Transverse colon (tissue), 4 donors: ENCODE results near the gene KMT2C. TPM values are rescaled to one million over a fixed set of nuclear protein-coding genes. Genes with fewer than 3 reads are reported as not detected.
"Not testable (repeated sequence)": the region's sequence is repeated elsewhere in the genome, so short reads cannot be mapped to it uniquely, and the experiment has no call there.

ENCODE experiments used
- DNase-seq: peaks from one replicate; pipeline ENCODE4 v3.0.0-alpha.2; 2019
- H3K27ac ChIP-seq, 4 donors: fragments of 200-600 bp; sonication (generic); 2 replicates each; pipeline ENCODE4 v1.5.1; 2016 to 2018; ENCODE audit warnings: inconsistent platforms in 4 of 4
- H3K27me3 ChIP-seq: fragments of 200-600 bp; sonication (generic); 2 replicates; pipeline ENCODE4 v1.5.1; 2017; ENCODE audit warnings: inconsistent platforms
- H3K36me3 ChIP-seq, 4 donors: fragments of 200-600 bp; sonication (generic); 2 replicates each; pipeline ENCODE4 v1.5.1; 2017 to 2019; ENCODE audit warnings: inconsistent platforms in 4 of 4
- H3K4me1 ChIP-seq, 4 donors: fragments of 200-600 bp; sonication (generic); 2 replicates each; pipeline ENCODE4 v1.5.1; 2017 to 2020; ENCODE audit warnings: inconsistent platforms in 4 of 4
- H3K4me3 ChIP-seq, 4 donors: fragments of 200-600 bp; sonication (generic); 1 replicate in 1 of 4; 2 replicates in 3 of 4; pipeline versions ENCODE4 v1.5.1 to v1.6.1; 2017 to 2019; ENCODE audit warnings: inconsistent platforms in 4 of 4
- H3K9me3 ChIP-seq, 2 donors: fragments of 200-600 bp; sonication (generic); 2 replicates each; pipeline ENCODE4 v1.5.1; 2017 to 2019; ENCODE audit warnings: inconsistent platforms in 2 of 2
- CTCF ChIP-seq, 5 experiments: fragments of 200-600 bp in 3 of 5; fragments of 450-650 bp in 2 of 5; sonication (generic) in 3 of 5; IDR thresholded peaks; 1 replicate in 2 of 5; 2 replicates in 3 of 5; pipeline ENCODE4 v1.5.1; 2016 to 2017; ENCODE audit warnings: antibody characterized with exemption in 5 of 5, inconsistent platforms in 3 of 5, mild to moderate bottlenecking in 2 of 5, moderate library complexity in 1 of 5
- EP300 ChIP-seq: sonication (generic); formaldehyde crosslinking; IDR thresholded peaks from one replicate; pipeline ENCODE4 v1.6.1; 2017; ENCODE audit warnings: antibody characterized with exemption, low read depth
- POLR2A ChIP-seq: fragments of 450-650 bp; IDR thresholded peaks from one replicate; pipeline ENCODE4 v1.6.1; 2016; ENCODE audit warnings: antibody characterized with exemption, mild to moderate bottlenecking, moderate library complexity
- POLR2AphosphoS5 ChIP-seq, 3 donors: sonication (generic); formaldehyde crosslinking; IDR thresholded peaks; one replicate each; pipeline ENCODE4 v1.6.1; 2016; ENCODE audit warnings: antibody characterized with exemption in 3 of 3
- WGBS, 2 donors: methylation state at CpG; one replicate each; pipeline ENCODE4 v1.1.5; 2018; ENCODE audit warnings: low coverage in 1 of 2; 5-methylcytosine and 5-hydroxymethylcytosine counted together
- in situ Hi-C, 4 donors: fragments of 200-750 bp; cut with MboI; loops; one replicate each; pipeline versions ENCODE4 v1.15.0 to v1.15.1; 2017; ENCODE audit warnings: low sequenced_read_pairs in 3 of 4, low pct_ligation_motif_present in 1 of 4, low pct_unique_long_range_greater_than_20kb in 1 of 4
- intact Hi-C: fragments of 100-400 bp; cut with DNase I; formaldehyde crosslinking; loops from one replicate; pipeline ENCODE4 v1.15.1; 2023; ENCODE audit warnings: low total_unique reads
- total RNA-seq, 4 donors: library from RNA; depleted of rRNA; stranded (reverse); fragments of >200 nt; gene quantifications; one replicate each; pipeline ENCODE4 v1.1.0, GENCODE V29; 2016

The KMT2C gene
- total RNA-seq, 4 donors from 2014 or later = 72.6 to 99.5 (median 83.8) TPM

- DNase-seq = no peak
- TF ChIP-seq EP300 (no peak), POLR2A (no peak), CTCF (IDR thresholded peaks at IDR 0.05) (no peak), POLR2AphosphoS5 (IDR thresholded peaks at IDR 0.05) (no peak)
- whole genome bisulfite sequencing, 2 donors = 32 to 36% methylated on average over 4 to 5 of the region's 5 CpGs
- in situ Hi-C loops (no loop called here), intact Hi-C loops (no loop called here)
- Histone ChIP-seq H3K36me3 (no peaks in the 10 kb centered on the region), H3K4me3 (no peak overlapping the region), H3K27ac (no peak overlapping the region), H3K9me3 (no peaks in the 10 kb centered on the region), H3K27me3 (no peaks in the 10 kb centered on the region), H3K4me1 (peaks cover 0 to 6% (median 0%) of the 10 kb centered on the region in 4 donors)
Observed at GRCh38 chr7:152411389-152411788, 24.4 kb downstream of the KMT2C start.

GRCh38 chr7:152406491-152406890 lies 29.3 kb downstream of the KMT2C start:
- Histone ChIP-seq H3K36me3 (no peaks in the 10 kb centered on the region), H3K27me3 (no peaks in the 10 kb centered on the region), H3K4me1 (no peaks in the 10 kb centered on the region), H3K27ac (no peak overlapping the region), H3K9me3 (no peaks in the 10 kb centered on the region), H3K4me3 (no peak overlapping the region)
- no peak for TF ChIP-seq POLR2AphosphoS5 (IDR thresholded peaks at IDR 0.05)
- no peak for TF ChIP-seq EP300
- no peak for TF ChIP-seq CTCF (IDR thresholded peaks at IDR 0.05)
- TF ChIP-seq POLR2A = no peak
- intact Hi-C loops = no loop called here
- WGBS, 2 donors = 20 to 23% methylated on average over 3 of the region's 3 CpGs
- no peak for DNase-seq
- in situ Hi-C loops = no loop called here

GRCh38 chr7:152406030-152406429 lies 29.8 kb downstream of the KMT2C start:
- H3K9me3 ChIP-seq, intact Hi-C loops, H3K4me1 ChIP-seq, in situ Hi-C loops, H3K27me3 ChIP-seq, DNase-seq, H3K4me3 ChIP-seq, H3K36me3 ChIP-seq, H3K27ac ChIP-seq: not testable (repeated sequence)
- WGBS, 2 donors = 54 to 58% methylated on average over 2 of the region's 2 CpGs

- H3K9me3 ChIP-seq = no peaks in the 10 kb centered on the region
- intact Hi-C loops (no loop called here), in situ Hi-C loops (no loop called here)
- peaks cover 0 to 3% (median 0%) of the 10 kb centered on the region in 4 donors for H3K4me1 ChIP-seq
- no peaks in the 10 kb centered on the region for H3K27me3 ChIP-seq
- DNase-seq = no peak
- 41 to 45% methylated on average over 4 of the region's 4 CpGs for WGBS, 2 donors
- no peaks in the 10 kb centered on the region for H3K36me3 ChIP-seq
- H3K27ac ChIP-seq = no peak overlapping the region
- no peak overlapping the region for H3K4me3 ChIP-seq
- TF ChIP-seq POLR2AphosphoS5 (IDR thresholded peaks at IDR 0.05) = no peak
- no peak for TF ChIP-seq EP300
Observed at GRCh38 chr7:152403726-152404125, 32.1 kb downstream of the KMT2C start.

GRCh38 chr7:152402384-152403250 lies 33.2 kb downstream of the KMT2C start:
- in situ Hi-C loops = no loop called here
- no peaks in the 10 kb centered on the region for H3K36me3 ChIP-seq
- intact Hi-C loops = no loop called here

More at GRCh38 chr7:152402384-152403250, 33.2 kb downstream of the KMT2C start:
- Histone ChIP-seq H3K27ac (no peak overlapping the region), H3K9me3 (no peaks in the 10 kb centered on the region), H3K27me3 (no peaks in the 10 kb centered on the region), H3K4me3 (no peak overlapping the region), H3K4me1 (peaks cover 0 to 5% (median 0%) of the 10 kb centered on the region in 4 donors)
- WGBS, 2 donors = 43 to 50% methylated on average over 5 of the region's 5 CpGs
- no peak for DNase-seq
- TF ChIP-seq EP300 (no peak), POLR2A (no peak), CTCF (IDR thresholded peaks at IDR 0.05) (no peak), POLR2AphosphoS5 (IDR thresholded peaks at IDR 0.05) (no peak)
